GM06990 (cell line): ENCODE measurements around the gene SIX1.

Source experiments
- DNase-seq: peaks from one replicate; pipeline ENCODE4 v3.0.0-alpha.2; 2011; ENCODE audit not compliant: insufficient read length; ENCODE audit errors: extremely low read depth
- H3K27me3 ChIP-seq: replicated peaks from 2 replicates; pipeline ENCODE4 v1.6.0; 2011; ENCODE audit warnings: low read length; ENCODE audit not compliant: control insufficient read depth, insufficient read depth
- H3K36me3 ChIP-seq: 2 replicates; pipeline ENCODE4 v1.5.1; 2011; ENCODE audit warnings: low read length; ENCODE audit not compliant: control insufficient read depth, insufficient read depth
- H3K4me3 ChIP-seq: replicated peaks from 2 replicates; pipeline ENCODE4 v1.5.1; 2011; ENCODE audit warnings: low read depth, mild to moderate bottlenecking, control low read depth, low read length
- CTCF ChIP-seq: IDR thresholded peaks from 2 replicates; pipeline ENCODE4 v1.5.1; 2011; ENCODE audit warnings: low read length, control low read depth, mild to moderate bottlenecking, inconsistent platforms; ENCODE audit not compliant: insufficient read depth, poor library complexity, severe bottlenecking

The SIX1 gene

DNA sequence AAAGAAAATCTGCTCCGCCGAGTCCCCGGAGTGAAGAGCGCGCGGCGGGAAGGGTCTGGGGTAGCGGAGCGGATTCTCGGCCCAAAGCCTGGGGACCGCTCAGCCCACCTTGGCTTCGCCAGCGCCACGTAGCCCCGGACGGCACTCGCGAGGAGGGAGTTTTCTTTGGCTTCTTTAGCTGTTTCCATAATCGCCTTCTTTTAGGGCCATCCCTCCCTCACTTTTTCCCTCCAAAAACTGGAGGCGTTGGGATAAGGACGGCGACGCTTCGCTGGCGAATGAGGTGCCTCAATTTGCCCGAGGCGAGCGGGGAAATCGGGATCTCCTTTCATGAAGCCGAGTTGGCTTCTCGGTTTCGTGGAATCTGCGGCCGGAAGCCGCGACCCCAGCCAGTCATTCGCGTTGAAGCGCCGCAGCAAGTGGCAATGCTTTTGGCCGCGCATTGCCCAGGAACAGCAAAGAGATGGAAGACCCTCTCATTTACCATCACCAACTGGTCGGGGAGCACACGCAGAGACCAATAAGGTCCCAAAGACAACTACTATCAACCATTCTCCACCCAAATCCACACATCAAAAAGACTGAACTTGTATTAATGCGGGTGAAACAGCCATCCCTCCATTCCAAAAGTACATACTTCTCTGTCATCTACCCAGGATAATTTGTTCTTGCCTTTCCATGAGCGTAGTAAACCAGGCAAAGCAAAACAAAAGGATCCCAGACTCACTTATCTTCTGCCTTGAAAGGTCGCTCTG is 8.4 kb upstream of the SIX1 start:
- H3K4me3 ChIP-seq = peak overlapping the region; percentile 85
- H3K36me3 ChIP-seq = no peaks in the 10 kb centered on the region
- no peak for DNase-seq
- TF ChIP-seq CTCF = no peak
- H3K27me3 ChIP-seq = no peaks in the 10 kb centered on the region

- TF ChIP-seq CTCF = peak; percentile 61
- DNase-seq = peak; percentile 93
- no peaks in the 10 kb centered on the region for H3K27me3 ChIP-seq
- H3K4me3 ChIP-seq = peak overlapping the region; percentile 85
- H3K36me3 ChIP-seq = no peaks in the 10 kb centered on the region
Observed at GRCh38 chr14:60656686-60657455, 7.6 kb upstream of the SIX1 start.

DNA sequence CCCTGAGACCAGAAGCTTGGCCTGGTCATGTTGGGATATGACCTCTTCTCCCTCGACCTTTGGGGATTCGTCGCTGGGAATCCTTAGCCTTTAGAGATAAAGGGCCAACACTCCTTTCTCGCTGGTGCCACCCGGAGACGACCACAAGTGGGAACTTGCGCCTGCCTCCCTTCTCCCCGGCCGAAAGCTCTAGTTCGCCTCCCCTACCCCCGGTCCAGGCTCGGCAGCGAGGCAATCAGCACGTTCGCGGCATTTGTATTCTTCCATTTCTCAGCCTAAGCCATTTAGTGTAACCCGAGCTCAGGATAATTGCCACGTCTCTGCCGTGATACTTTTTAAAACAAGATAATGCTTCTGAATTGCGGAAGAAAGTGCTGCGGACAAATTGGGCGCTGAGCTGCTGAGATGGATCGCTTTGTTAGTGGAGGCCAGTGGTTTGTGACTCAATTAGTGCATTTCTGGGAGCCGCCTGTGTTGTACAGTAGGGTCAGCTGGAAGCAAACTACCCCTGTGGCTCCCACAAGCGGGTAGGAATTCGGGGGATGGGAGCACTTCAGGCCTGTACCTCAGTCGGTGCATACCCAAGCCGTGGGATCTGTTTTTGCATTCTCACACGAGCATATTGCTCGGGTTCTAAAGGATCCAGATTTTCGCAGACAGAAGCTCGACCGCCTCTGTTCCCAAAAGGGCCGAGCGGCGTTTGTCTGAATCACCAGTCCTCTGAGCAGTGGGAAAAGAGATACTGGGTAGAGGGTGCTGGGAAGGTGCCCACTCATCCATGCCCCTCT is 6.8 kb upstream of the SIX1 start:
- TF ChIP-seq CTCF = no peak
- peak overlapping the region; percentile 85 for H3K4me3 ChIP-seq
- no peaks in the 10 kb centered on the region; the same call in 1 of the 2 replicates for H3K27me3 ChIP-seq
- no peak for DNase-seq
- H3K36me3 ChIP-seq = no peaks in the 10 kb centered on the region

DNA sequence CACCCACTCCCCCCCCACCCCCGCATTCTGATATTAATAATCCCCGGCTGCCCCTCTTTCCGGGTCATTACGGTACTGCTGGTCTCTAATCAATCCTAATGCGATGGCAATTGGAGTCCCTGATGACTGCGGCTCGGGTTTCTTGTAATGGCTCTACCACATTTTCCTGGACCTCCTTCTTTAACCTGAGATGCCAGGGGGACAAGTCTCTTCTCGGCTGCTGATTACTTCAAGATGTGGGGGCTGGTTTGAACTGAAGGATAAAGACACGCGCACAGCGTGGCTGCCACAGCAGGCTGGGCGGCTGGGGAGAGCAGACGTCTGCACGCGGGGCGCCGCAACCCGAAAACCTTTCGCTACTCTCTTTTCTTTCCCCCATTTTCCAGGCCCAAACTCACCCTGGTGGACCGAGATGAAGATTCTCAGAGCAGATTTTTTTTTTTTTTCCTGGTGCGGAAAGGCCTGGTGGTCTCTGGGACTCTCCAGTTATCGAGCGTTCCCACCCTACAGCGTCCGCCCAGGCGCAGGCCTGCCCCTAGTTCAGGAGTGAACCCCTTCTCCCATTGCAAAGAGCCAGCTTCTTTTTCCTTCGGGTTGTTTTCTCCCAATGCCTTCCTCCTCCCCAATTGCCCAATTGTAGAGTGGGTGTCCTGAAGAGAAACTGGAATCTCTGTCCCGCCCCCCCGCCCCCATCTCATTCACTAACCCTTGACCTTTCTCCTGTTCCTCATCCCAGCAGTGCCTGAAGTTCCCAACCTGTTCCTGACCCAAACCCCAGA is 6.0 kb upstream of the SIX1 start:
- Histone ChIP-seq H3K4me3 (no peak overlapping the region), H3K27me3 (no peaks in the 10 kb centered on the region; the same call in 1 of the 2 replicates), H3K36me3 (no peaks in the 10 kb centered on the region)
- no peak for DNase-seq
- TF ChIP-seq CTCF = no peak

- peaks cover 2% of the 10 kb centered on the region; the same call in 1 of the 2 replicates for H3K27me3 ChIP-seq
- no peak for TF ChIP-seq CTCF
- H3K36me3 ChIP-seq = no peaks in the 10 kb centered on the region
- H3K4me3 ChIP-seq = no peak overlapping the region
- no peak for DNase-seq
Observed at GRCh38 chr14:60654334-60654821, 5.1 kb upstream of the SIX1 start.
